Fibroblast of mammary gland (primary cell): ENCODE measurements around the gene GRIN3A.

ENCODE experiments used
- DNase-seq: peaks from one replicate; pipeline ENCODE4 v3.0.0-alpha.2; 2010; ENCODE audit warnings: low read depth
- H3K4me3 ChIP-seq: 2 replicates; pipeline ENCODE4 v1.5.1; 2011; ENCODE audit warnings: low read depth, mild to moderate bottlenecking, low read length, moderate library complexity; ENCODE audit not compliant: control insufficient read depth
- TF ChIP-seq, protein P1 (sequence below): conservative IDR thresholded peaks from 2 replicates; pipeline ENCODE4 v1.5.1; 2011; ENCODE audit warnings: low read depth, low read length, inconsistent platforms; ENCODE audit not compliant: control insufficient read depth, insufficient read depth

Gene GRIN3A

GRCh38 chr9:101751895-101752294, 13.4 kb upstream of the GRIN3A start:
- DNase-seq: no peak
- H3K4me3 ChIP-seq: no peak overlapping the region
- TF ChIP-seq, protein P1, sequence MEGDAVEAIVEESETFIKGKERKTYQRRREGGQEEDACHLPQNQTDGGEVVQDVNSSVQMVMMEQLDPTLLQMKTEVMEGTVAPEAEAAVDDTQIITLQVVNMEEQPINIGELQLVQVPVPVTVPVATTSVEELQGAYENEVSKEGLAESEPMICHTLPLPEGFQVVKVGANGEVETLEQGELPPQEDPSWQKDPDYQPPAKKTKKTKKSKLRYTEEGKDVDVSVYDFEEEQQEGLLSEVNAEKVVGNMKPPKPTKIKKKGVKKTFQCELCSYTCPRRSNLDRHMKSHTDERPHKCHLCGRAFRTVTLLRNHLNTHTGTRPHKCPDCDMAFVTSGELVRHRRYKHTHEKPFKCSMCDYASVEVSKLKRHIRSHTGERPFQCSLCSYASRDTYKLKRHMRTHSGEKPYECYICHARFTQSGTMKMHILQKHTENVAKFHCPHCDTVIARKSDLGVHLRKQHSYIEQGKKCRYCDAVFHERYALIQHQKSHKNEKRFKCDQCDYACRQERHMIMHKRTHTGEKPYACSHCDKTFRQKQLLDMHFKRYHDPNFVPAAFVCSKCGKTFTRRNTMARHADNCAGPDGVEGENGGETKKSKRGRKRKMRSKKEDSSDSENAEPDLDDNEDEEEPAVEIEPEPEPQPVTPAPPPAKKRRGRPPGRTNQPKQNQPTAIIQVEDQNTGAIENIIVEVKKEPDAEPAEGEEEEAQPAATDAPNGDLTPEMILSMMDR: no peak

DNA sequence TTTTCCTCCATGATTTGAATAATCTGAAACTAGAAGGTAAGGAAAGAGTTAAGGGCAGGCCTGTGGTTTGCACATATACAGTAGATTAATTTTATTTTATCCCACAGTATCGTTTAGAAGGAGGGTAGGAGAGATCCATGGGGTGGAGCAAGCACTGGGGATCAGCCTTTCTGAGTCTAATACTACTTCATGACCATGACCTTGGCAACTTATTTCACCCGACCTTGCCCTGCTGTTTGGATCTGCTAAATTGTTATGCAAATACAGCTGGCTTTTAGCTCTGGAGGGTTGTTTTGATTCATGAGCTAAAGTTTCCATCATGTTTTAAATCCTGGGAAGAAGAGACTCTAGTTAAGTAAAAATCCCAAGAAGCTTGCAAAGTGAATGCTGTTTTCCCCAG, 864 bp upstream of the GRIN3A start:
- DNase-seq: no peak
- TF ChIP-seq, protein P1: no peak
- no peak overlapping the region for H3K4me3 ChIP-seq

GRCh38 chr9:101737705-101738565, 512 bp downstream of the GRIN3A start:
- H3K4me3 ChIP-seq: no peak overlapping the region
- TF ChIP-seq, protein P1: no peak
- DNase-seq: no peak

DNA sequence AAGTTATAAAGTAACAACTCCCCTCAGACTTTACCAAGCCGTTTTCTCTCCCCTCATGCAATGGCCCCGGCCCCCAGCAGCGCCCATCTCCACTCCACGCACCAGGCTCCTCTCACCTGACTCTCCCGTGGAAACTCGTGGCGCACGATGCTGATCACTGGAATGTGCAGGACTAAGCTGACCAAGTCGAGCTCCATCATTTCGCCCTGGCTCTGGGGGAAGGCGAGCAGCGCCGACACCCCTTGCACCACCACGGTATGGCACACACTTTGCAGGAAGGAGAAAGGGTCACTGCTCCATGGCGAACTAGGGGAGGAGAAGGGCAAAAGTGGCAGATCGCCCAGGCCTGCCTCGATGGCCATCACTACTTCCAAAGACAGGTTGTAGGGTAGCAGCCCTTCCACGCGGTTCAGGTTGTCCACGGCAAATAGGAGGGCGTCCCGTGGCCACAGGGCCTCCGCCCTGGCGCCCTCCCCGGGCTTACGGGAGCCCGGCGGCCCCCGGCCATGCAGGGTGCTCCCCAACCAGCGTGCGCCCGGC, 1.2 kb downstream of the GRIN3A start:
- TF ChIP-seq, protein P1: no peak
- DNase-seq: no peak
- H3K4me3 ChIP-seq: no peak overlapping the region

DNA sequence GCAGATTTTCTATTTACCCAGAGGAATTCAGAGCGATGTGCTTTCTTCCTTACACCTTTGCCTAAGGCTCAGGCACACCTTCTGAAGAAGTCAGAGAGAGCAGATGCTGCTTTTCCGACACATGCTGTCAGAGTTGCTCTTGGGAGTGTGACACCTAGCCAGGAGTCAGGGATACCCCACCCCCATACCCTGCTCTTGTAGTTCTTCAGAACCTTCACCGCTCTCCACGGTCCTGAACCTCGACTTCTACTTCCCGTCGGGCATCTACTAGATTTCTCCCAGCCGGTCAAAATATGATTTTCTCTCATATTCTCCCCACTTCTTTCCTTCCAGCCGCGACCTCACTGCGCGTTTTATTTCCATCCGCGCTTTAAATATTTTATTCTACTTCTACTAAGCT, 1.7 kb downstream of the GRIN3A start:
- peak; percentile 22 for DNase-seq
- TF ChIP-seq, protein P1: no peak
- H3K4me3 ChIP-seq: no peak overlapping the region

- H3K4me3 ChIP-seq: no peak overlapping the region
- TF ChIP-seq, protein P1: no peak
- DNase-seq: no peak
Measured at GRCh38 chr9:101731429-101731828, 7.0 kb downstream of the GRIN3A start.
